Non-pigmented ciliary epithelial cell (primary cell): ENCODE measurements around the gene GCM1.
"Not testable (repeated sequence)": the region's sequence is repeated elsewhere in the genome, so short reads cannot be mapped to it uniquely, and the experiment has no call there.

Experiments used
- DNase-seq: peaks from one replicate; pipeline ENCODE4 v3.0.0-alpha.2; 2010; ENCODE audit warnings: low read depth

Gene GCM1

GRCh38 chr6:53148684-53149083, at the start of gene GCM1:
Gene GCM1 (minus strand): TSS chr6:53148841. CDS start chr6:53145632, 3,209 bp downstream.
- no peak for DNase-seq

GRCh38 chr6:53197553-53197952, 48.9 kb upstream of the GCM1 start:
- no peak for DNase-seq

GRCh38 chr6:53195048-53195447, 46.4 kb upstream of the GCM1 start:
- no peak for DNase-seq

- no peak for DNase-seq
Measured at GRCh38 chr6:53192682-53193188, 44.1 kb upstream of the GCM1 start.

GRCh38 chr6:53189554-53189953, 40.9 kb upstream of the GCM1 start:
- DNase-seq = peak; percentile 63

- no peak for DNase-seq
Measured at GRCh38 chr6:53188833-53189232, 40.2 kb upstream of the GCM1 start.

- DNase-seq = no peak
Measured at GRCh38 chr6:53180678-53181077, 32.0 kb upstream of the GCM1 start.

- DNase-seq = peak; percentile 72
Measured at GRCh38 chr6:53179961-53180651, 31.5 kb upstream of the GCM1 start.

GRCh38 chr6:53178837-53179432, 30.3 kb upstream of the GCM1 start:
- DNase-seq = no peak

- no peak for DNase-seq
Measured at GRCh38 chr6:53175027-53175426, 26.4 kb upstream of the GCM1 start.

- no peak for DNase-seq
Measured at GRCh38 chr6:53172468-53172803, 23.8 kb upstream of the GCM1 start.

GRCh38 chr6:53171605-53172467, 23.2 kb upstream of the GCM1 start:
- DNase-seq = no peak

GRCh38 chr6:53168516-53169267, 20.1 kb upstream of the GCM1 start:
- DNase-seq = peak; percentile 64

GRCh38 chr6:53165293-53165692, 16.7 kb upstream of the GCM1 start:
- no peak for DNase-seq

- no peak for DNase-seq
Measured at GRCh38 chr6:53162606-53163005, 14.0 kb upstream of the GCM1 start.

- DNase-seq = no peak
Measured at GRCh38 chr6:53161481-53162009, 12.9 kb upstream of the GCM1 start.

- no peak for DNase-seq
Measured at GRCh38 chr6:53159558-53159957, 10.9 kb upstream of the GCM1 start.

GRCh38 chr6:53158076-53158475, 9.4 kb upstream of the GCM1 start:
- not testable (repeated sequence) for DNase-seq

- DNase-seq = not testable (repeated sequence)
Measured at GRCh38 chr6:53155279-53155678, 6.6 kb upstream of the GCM1 start.

- no peak for DNase-seq
Measured at GRCh38 chr6:53154794-53155193, 6.2 kb upstream of the GCM1 start.

GRCh38 chr6:53154071-53154470, 5.4 kb upstream of the GCM1 start:
- DNase-seq = no peak

- no peak for DNase-seq
Measured at GRCh38 chr6:53152576-53152975, 3.9 kb upstream of the GCM1 start.
